Cardiac fibroblast (primary cell): ENCODE measurements around the gene E2F6.

Experiments
- DNase-seq, 2 donors: peaks; one replicate each; pipeline versions ENCODE4 v3.0.0 to v3.0.0-alpha.2; 2010; ENCODE audit warnings: low read depth in 2 of 2
- H3K4me3 ChIP-seq, 2 donors: replicated peaks in 1 of 2; 1 replicate in 1 of 2; 2 replicates in 1 of 2; pipeline ENCODE4 v1.5.1; 2011; ENCODE audit warnings: low read depth in 2 of 2, low read length in 2 of 2, mild to moderate bottlenecking in 2 of 2, moderate library complexity in 1 of 2
- CTCF ChIP-seq: IDR thresholded peaks from one replicate; pipeline ENCODE4 v1.5.1; 2011; ENCODE audit warnings: low read depth, mild to moderate bottlenecking, low read length, inconsistent platforms

Gene E2F6

DNA sequence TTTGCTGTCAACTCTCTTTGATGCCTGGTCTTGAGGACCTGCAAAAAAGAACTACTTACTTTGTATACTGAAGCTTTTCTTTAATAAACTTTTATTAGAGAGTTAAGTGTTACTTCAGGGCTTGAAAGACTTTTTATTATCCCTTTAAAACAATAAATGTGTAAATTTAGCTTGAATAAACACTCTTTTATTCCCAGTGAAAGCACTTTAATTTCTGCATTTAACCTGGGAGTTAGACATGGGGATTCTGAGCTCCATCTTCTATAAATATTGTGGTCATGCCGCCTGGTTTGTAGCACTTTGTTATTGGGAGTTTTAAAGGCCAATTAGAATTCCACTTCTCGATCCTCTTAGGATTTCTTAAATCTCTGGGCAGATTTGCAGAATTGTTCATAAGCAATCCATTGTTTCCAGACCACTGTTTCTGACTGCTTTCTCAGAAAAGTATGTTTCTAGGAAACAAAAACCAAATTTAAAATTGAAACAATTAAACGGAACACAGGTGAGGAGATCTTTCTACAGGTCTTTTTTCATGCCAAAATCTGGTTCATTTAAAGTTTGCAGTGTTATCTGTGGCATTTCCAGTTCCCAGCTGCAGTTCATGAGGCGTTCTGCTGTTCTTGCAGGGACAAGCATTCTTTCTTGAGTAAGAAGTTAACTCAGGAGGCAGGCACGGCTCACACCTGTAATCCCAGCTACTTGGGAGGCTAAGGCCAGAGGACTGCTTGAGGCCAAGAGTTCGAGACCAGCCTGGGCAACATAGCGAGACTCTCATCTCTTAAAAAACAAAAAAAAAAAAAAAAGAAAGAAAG is 18.1 kb upstream of the E2F6 start:
- H3K4me3 ChIP-seq, result no peak overlapping the region
- no peak for TF ChIP-seq CTCF
- DNase-seq, result no peak

- no peak for TF ChIP-seq CTCF
- peak overlapping the region in 1 of 2 donors; percentile 44 for H3K4me3 ChIP-seq
These were observed 16.6 kb upstream of the E2F6 start for GRCh38 chr2:11482473-11483035.

GRCh38 chr2:11481789-11482472 is 16.0 kb upstream of the E2F6 start:
- no peak for TF ChIP-seq CTCF
- no peak for DNase-seq
- no peak overlapping the region for H3K4me3 ChIP-seq

More at GRCh38 chr2:11482473-11483035, 16.6 kb upstream of the E2F6 start:
- DNase-seq, result no peak

DNA sequence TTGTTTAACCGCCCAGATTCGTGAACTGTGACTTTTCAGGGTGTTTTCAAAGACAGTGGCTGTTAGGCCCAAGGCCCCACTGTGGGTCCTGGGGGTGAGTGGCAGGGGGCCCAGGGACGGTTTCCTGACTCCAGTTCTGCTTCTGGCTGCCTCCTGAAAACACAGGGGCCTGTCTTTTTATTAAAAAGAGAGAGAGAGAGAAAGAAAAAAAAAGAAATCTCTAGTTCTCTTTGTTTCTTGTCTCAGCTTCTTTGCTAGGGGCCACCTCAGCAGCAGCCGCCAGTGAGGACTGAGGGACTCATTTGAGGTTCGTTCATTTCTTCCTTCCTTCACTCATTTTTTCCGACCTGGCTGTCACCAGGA is 15.4 kb upstream of the E2F6 start:
- no peak overlapping the region for H3K4me3 ChIP-seq
- TF ChIP-seq CTCF, result no peak
- DNase-seq, result no peak

- no peak for TF ChIP-seq CTCF
- no peak overlapping the region for H3K4me3 ChIP-seq
- no peak for DNase-seq
These were observed 14.9 kb upstream of the E2F6 start for GRCh38 chr2:11480859-11481258.

- H3K4me3 ChIP-seq, result no peak overlapping the region
- no peak for DNase-seq
- TF ChIP-seq CTCF, result no peak
These were observed 14.4 kb upstream of the E2F6 start for GRCh38 chr2:11480406-11480805.
